IMR-90 (cell line): ENCODE data around the gene DNMT1. TPM values are rescaled to one million over a fixed set of nuclear protein-coding genes. Genes with fewer than 3 reads are reported as not detected.

Experiments
- ATAC-seq: fragments of 200-7000 bp; cut with Tn5 transposase; 2 replicates; pipeline ENCODE4 v1.9.1; 2020; ENCODE audit warnings: low read depth, mild to moderate bottlenecking, moderate library complexity
- BruUV-seq: library from RNA; stranded (reverse); fragments of 400-500 nt; replicated peaks from 2 replicates; lab custom pipeline; 2021; lab: Mats Ljungman, UMichigan
- CTCF ChIA-PET: fragments of 300-600 bp; formaldehyde crosslinking; extraction: SDS; loops from one replicate; lab custom pipeline; 2021; ENCODE audit warnings: antibody characterized with exemption; lab: Yijun Ruan, JAX
- POLR2A ChIA-PET: fragments of 300-600 bp; sonication (Branson Sonifier 250); formaldehyde crosslinking; loops from one replicate; lab custom pipeline; 2022; ENCODE audit warnings: antibody characterized with exemption; ENCODE audit not compliant: unreplicated experiment; lab: Charles Lee
- DNase-seq: peaks from one replicate; pipeline ENCODE4 v3.0.0; 2013
- H2AFZ ChIP-seq: replicated peaks from 2 replicates; pipeline ENCODE3; 2013; ENCODE audit warnings: low read length, mild to moderate bottlenecking; ENCODE audit not compliant: poor library complexity
- H2AK5ac ChIP-seq: 2 replicates; pipeline ENCODE4 v1.6.1; 2013; ENCODE audit warnings: low read depth, low read length, inconsistent platforms
- H2AK9ac ChIP-seq: replicated peaks from 2 replicates; pipeline ENCODE3; 2013; ENCODE audit warnings: mild to moderate bottlenecking, low read depth, low read length, moderate library complexity; ENCODE audit not compliant: poor library complexity
- H2BK120ac ChIP-seq: 2 replicates; pipeline ENCODE4 v1.6.1; 2013; ENCODE audit warnings: low read depth, low read length, inconsistent platforms
- H2BK15ac ChIP-seq: 3 replicates; pipeline ENCODE4 v1.6.1; 2013; ENCODE audit warnings: low read depth, low read length, inconsistent platforms
- H2BK20ac ChIP-seq: 2 replicates; pipeline ENCODE4 v1.6.1; 2013; ENCODE audit warnings: low read depth, mild to moderate bottlenecking, inconsistent platforms, low read length, moderate library complexity
- H2BK5ac ChIP-seq: 2 replicates; pipeline ENCODE4 v1.6.1; 2013; ENCODE audit warnings: mild to moderate bottlenecking, low read depth, low read length, inconsistent platforms; ENCODE audit not compliant: poor library complexity, severe bottlenecking
- H3K14ac ChIP-seq: replicated peaks from 2 replicates; pipeline ENCODE4 v1.6.1; 2013; ENCODE audit warnings: low read depth, low read length, inconsistent platforms
- H3K18ac ChIP-seq: 2 replicates; pipeline ENCODE4 v1.6.1; 2013; ENCODE audit warnings: low read depth, low read length, control low read depth
- H3K23ac ChIP-seq: 2 replicates; pipeline ENCODE4 v1.6.1; 2013; ENCODE audit warnings: low read depth, low read length, inconsistent platforms
- H3K27ac ChIP-seq: 2 replicates; pipeline ENCODE4 v1.5.1; 2013; ENCODE audit warnings: mild to moderate bottlenecking, control low read depth, low read length; ENCODE audit not compliant: insufficient read depth
- H3K27me3 ChIP-seq: 2 replicates; pipeline ENCODE4 v1.6.1; 2013; ENCODE audit warnings: low read length; ENCODE audit not compliant: control insufficient read depth, insufficient read depth
- H3K36me3 ChIP-seq: 2 replicates; pipeline ENCODE4 v1.6.1; 2013; ENCODE audit warnings: low read length, mixed read lengths; ENCODE audit not compliant: control insufficient read depth, insufficient read depth
- H3K4ac ChIP-seq: 2 replicates; pipeline ENCODE4 v1.6.1; 2013; ENCODE audit warnings: low read depth, low read length, inconsistent platforms
- H3K4me1 ChIP-seq: 2 replicates; pipeline ENCODE4 v1.6.1; 2013; ENCODE audit warnings: low read length, mixed read lengths; ENCODE audit not compliant: control insufficient read depth, insufficient read depth
- H3K4me2 ChIP-seq: 2 replicates; pipeline ENCODE4 v1.6.1; 2013; ENCODE audit warnings: low read depth, mild to moderate bottlenecking, control low read depth, low read length, moderate library complexity
- H3K4me3 ChIP-seq: 2 replicates; pipeline ENCODE4 v1.5.1; 2013; ENCODE audit warnings: low read depth, mild to moderate bottlenecking, control low read depth, low read length, moderate library complexity; ENCODE audit not compliant: insufficient read depth
- H3K56ac ChIP-seq: 2 replicates; pipeline ENCODE4 v1.6.1; 2013; ENCODE audit warnings: low read length, inconsistent platforms; ENCODE audit not compliant: insufficient read depth; ENCODE audit errors: extremely low read depth
- H3K79me1 ChIP-seq, 2 experiments: 2 replicates each; pipeline ENCODE4 v1.6.1; 2013; ENCODE audit warnings: low read length in 2 of 2, inconsistent platforms in 1 of 2, low read depth in 1 of 2
- H3K9ac ChIP-seq: 2 replicates; pipeline ENCODE4 v1.6.1; 2013; ENCODE audit warnings: low read depth, low read length, control low read depth
- H3K9me1 ChIP-seq: 2 replicates; pipeline ENCODE4 v1.6.1; 2013; ENCODE audit warnings: low read length, inconsistent platforms; ENCODE audit not compliant: insufficient read depth
- H3K9me3 ChIP-seq: 2 replicates; pipeline ENCODE4 v1.6.1; 2013; ENCODE audit warnings: low read length; ENCODE audit not compliant: control insufficient read depth, insufficient read depth
- H4K20me1 ChIP-seq: 2 replicates; pipeline ENCODE4 v1.6.1; 2013; ENCODE audit warnings: low read length, inconsistent platforms; ENCODE audit not compliant: insufficient read depth
- H4K5ac ChIP-seq: 2 replicates; pipeline ENCODE4 v1.6.1; 2013; ENCODE audit warnings: mild to moderate bottlenecking, low read depth, low read length, control low read depth
- H4K8ac ChIP-seq, 2 experiments: 2 replicates each; pipeline ENCODE4 v1.6.1; 2013; ENCODE audit warnings: low read depth in 2 of 2, low read length in 2 of 2, control low read depth in 1 of 2, inconsistent platforms in 1 of 2
- H4K91ac ChIP-seq: 2 replicates; pipeline ENCODE4 v1.6.1; 2013; ENCODE audit warnings: low read depth, low read length, inconsistent platforms; ENCODE audit not compliant: insufficient read depth
- FOS ChIP-seq: fragments of 150-350 bp; IDR thresholded peaks from 2 replicates; pipeline ENCODE4 v1.6.1; 2016; ENCODE audit warnings: low read depth, low read length
- RCOR1 ChIP-seq: IDR thresholded peaks from 2 replicates; pipeline ENCODE4 v1.6.1; 2012; ENCODE audit warnings: mild to moderate bottlenecking, low read length, improper control_type of control experiment; ENCODE audit not compliant: insufficient replicate concordance
- WGBS, 2 experiments: methylation state at CpG; one replicate each; pipeline versions ENCODE4 v1.1.5 to v1.1.7; 2013; ENCODE audit warnings: missing lambda C conversion rate in 2 of 2; ENCODE audit not compliant: insufficient read length in 1 of 2; ENCODE audit errors: extremely low coverage in 2 of 2; 5-methylcytosine and 5-hydroxymethylcytosine counted together
- dilution Hi-C: fragments of 300-500 bp; cut with HindIII; formaldehyde crosslinking; loops from one replicate; pipeline ENCODE4 v1.14.3; 2018; ENCODE audit warnings: low sequenced_read_pairs; ENCODE audit not compliant: unreplicated experiment
- in situ Hi-C: fragments of 300-500 bp; cut with MboI; formaldehyde crosslinking; loops from 3 replicates; pipeline ENCODE4 v1.14.3; 2019; ENCODE audit warnings: low sequenced_read_pairs, inconsistent platforms, mixed read lengths
- intact Hi-C: fragments of 100-400 bp; cut with micrococcal nuclease; formaldehyde crosslinking; loops from 2 replicates; pipeline ENCODE4 v1.10.0; 2022
- polyA plus RNA-seq, 3 experiments: library from polyadenylated mRNA; depleted of rRNA; stranded (reverse); fragments of >200 nt; gene quantifications; 2 replicates each; pipeline ENCODE4 v1.2.3, GENCODE V29; 2012; ENCODE audit warnings: low replicate concordance in 1 of 3
- total RNA-seq: library from RNA; depleted of rRNA; stranded (reverse); fragments of >200 nt; gene quantifications from 2 replicates; pipeline ENCODE4 v1.2.3, GENCODE V29; 2012

DNMT1 gene
- total and polyA plus RNA-seq, 2 of the 4 experiments (the other 2 are of a cell fraction) = 26.2 to 83.6 TPM

DNA sequence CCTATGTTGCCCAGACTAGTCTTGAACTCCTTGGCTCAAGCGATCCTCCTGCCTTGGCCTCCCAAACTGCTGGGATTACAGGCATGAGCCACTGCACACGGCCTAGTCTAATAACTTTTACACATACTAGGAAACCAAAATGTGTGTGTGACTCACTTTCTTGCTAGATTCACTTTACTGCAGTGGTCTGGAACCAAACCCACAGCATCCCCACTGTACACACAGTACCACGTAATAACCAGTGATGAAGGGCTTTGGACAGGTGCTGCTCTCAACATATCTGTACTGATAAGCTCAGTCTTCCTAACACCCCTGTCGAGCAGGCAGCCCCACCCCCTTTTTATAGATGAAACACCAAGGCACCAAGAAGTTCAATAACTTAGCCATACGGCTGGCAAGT lies 5.1 kb downstream of the DNMT1 start:
- Histone ChIP-seq H3K14ac (no peak overlapping the region), H3K27ac (peak overlapping the region; percentile 34; the same call in 1 of the 2 replicates), H3K9ac (no peak overlapping the region), H2BK5ac (no peak overlapping the region), H3K4me2 (no peak overlapping the region), H2BK120ac (peak overlapping the region; percentile 23; the same call in 1 of the 2 replicates), H4K8ac (0 out of 4 replicates have a peak overlapping the region, but pooled peaks of 1 of the 2 experiments have one; percentile 45), H3K4me3 (no peak overlapping the region), H3K4ac (0 out of 2 replicates have a peak overlapping the region, but pooled peaks have one; percentile 24), H3K23ac (no peak overlapping the region; the same call in 1 of the 2 replicates), H3K56ac (no peak overlapping the region), H2AK5ac (no peak overlapping the region; the same call in 1 of the 2 replicates), H3K4me1 (peaks cover 11% of the 10 kb centered on the region), H3K9me1 (peaks cover 11% of the 10 kb centered on the region), H3K79me1 (peaks cover 0 to 61% of the 10 kb centered on the region in 2 experiments), H2BK20ac (no peak overlapping the region), H2AFZ (no peak overlapping the region), H4K91ac (no peak overlapping the region), H4K5ac (no peak overlapping the region; the same call in 1 of the 2 replicates), H4K20me1 (peaks cover 74% of the 10 kb centered on the region), H3K9me3 (no peaks in the 10 kb centered on the region), H3K27me3 (no peaks in the 10 kb centered on the region), H3K18ac (no peak overlapping the region), H2BK15ac (no peak overlapping the region), H2AK9ac (peak overlapping the region; percentile 56), H3K36me3 (peaks cover 16% of the 10 kb centered on the region)
- intact Hi-C loops = no loop called here
- no TSS peak for BruUV-seq
- no peak for ATAC-seq
- 92% methylated on average over 2 of the region's 5 CpGs; no CpG with 5 or more reads in 1 of the 2 experiments for WGBS, 2 experiments
- CTCF ChIA-PET = no interaction called here
- dilution Hi-C loops = no loop called here
- in situ Hi-C loops = no loop called here
- POLR2A ChIA-PET = no interaction called here
- TF ChIP-seq FOS (0 out of 2 replicates have a peak, but pooled peaks have one; percentile 3), RCOR1 (no peak)
- DNase-seq = peak; percentile 38
